Stimulated activated CD4-positive, alpha-beta T cell treated with anti-CD3 and anti-CD28 coated beads, Interleukin-12 subunit alpha, Interleukin-12 subunit beta, amount 100 ng/mL, for 24 hours (primary cell): ENCODE results near the gene ANKZF1.

Experiments used
- DNase-seq, 2 experiments: peaks; one replicate each; pipeline ENCODE4 v3.0.0-alpha.2; 2020; ENCODE audit warnings: low read depth in 2 of 2

ANKZF1 gene

DNA sequence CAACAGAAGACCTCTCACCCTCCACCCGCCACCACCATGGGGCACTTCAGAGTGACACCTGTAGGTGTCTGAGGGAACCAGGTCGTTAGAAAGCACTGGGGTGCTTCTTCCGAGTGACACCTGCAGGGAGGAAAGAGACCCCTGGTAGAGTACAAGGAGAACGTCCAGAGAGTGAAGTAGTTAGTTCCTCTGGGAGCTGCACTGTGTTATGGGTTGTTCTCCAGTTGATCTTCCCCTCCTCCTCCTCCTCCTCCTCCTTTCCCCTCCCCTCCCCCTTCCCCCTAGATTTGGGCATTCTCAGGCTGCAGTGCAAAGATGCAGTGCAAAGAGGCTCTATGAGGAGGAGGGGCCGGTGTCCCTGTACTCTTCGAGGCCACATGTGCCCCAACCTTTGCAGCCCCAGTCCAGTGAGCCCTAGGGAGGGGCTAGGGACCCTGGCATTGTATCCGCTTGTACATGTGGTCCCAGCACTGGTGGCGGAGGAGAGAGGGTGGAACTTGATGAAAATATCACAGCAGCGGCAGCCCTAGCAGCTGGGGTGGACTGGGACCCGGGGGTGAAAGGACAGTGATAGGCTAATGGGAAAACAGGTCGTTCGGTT, 50.4 kb downstream of the ANKZF1 start:
- DNase-seq: no peak

DNA sequence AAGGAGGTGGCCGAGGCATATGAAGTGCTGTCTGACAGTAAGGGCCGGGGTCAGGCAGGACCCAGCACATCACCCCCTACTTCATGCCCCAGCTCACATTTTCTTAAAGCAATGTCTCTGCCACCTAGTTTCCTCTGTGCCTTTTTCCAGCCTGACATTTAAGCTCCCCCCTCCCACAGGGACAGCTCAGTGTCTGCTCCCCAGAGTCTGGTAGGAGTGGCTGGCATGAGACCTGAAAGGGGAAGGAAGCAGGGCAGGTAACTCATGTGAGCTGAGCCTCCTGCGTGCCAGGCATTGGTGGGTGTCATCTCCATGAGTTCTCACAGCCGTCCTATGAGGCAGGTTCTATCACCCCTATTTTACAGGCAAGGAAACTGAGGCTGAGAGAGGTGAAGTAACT, 51.0 kb downstream of the ANKZF1 start:
- DNase-seq: no peak

DNA sequence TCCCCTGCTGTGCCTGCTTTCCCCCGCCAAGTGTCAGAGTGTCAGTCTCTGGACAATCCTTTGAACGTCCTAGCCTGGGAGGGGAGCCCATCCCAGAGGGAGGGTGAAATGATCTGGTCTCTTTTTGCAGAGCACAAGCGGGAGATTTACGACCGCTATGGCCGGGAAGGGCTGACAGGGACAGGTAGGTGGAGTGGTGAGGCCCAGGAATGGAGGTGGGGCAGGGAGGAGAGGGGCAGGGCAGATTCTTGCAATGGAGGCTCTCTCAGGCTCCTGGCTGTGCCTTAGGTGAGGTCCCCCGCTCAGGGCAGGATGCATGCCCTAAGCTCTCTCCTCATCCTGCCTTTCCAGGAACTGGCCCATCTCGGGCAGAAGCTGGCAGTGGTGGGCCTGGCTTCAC, 52.0 kb downstream of the ANKZF1 start:
- DNase-seq: no peak

DNA sequence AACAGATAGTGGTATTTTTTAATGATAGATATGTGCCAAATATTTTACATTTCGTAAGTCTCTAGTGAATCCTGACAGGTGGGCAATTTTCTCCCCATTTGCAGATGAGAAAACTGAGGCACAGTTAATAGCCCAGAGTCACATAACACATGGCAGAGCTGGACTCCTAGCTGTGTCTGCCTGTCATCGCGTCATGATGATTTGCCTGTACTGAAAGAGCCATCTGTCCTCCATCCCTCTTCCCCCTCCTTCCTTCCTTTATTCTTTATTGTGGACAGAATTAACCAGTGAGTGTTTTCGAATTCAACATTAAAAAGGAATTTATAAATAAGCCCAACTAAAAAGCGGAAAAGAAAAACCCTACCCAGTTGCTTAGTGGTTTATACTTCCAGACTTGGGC, 52.8 kb downstream of the ANKZF1 start:
- no peak for DNase-seq

DNA sequence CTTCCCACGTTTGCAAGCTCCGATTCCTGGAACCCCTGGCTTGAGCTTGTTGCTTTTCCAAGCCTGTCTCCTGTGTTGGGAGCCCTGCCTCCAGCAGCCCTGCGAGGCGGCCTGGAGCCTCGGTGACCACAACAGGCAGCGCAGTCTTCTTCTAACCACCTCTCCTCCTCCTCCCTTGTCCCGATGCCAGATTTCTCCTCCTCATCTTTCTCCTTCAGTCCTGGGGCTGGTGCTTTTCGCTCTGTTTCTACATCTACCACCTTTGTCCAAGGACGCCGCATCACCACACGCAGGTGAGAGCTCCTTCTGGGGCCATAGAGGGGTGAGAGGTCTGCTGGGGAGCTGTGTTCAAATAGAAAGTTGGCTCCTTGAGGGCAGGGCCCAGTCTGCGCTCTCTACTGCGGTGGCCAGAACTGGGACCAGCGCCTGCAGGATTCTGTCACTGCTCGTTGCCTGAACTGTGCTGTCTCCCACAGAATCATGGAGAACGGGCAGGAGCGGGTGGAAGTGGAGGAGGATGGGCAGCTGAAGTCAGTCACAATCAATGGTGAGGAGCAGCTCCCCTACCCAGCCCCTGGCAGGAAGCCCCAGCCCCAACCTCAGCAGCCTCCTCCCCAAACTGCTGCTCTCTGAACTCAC, 53.5 kb downstream of the ANKZF1 start:
- DNase-seq: no peak

DNA sequence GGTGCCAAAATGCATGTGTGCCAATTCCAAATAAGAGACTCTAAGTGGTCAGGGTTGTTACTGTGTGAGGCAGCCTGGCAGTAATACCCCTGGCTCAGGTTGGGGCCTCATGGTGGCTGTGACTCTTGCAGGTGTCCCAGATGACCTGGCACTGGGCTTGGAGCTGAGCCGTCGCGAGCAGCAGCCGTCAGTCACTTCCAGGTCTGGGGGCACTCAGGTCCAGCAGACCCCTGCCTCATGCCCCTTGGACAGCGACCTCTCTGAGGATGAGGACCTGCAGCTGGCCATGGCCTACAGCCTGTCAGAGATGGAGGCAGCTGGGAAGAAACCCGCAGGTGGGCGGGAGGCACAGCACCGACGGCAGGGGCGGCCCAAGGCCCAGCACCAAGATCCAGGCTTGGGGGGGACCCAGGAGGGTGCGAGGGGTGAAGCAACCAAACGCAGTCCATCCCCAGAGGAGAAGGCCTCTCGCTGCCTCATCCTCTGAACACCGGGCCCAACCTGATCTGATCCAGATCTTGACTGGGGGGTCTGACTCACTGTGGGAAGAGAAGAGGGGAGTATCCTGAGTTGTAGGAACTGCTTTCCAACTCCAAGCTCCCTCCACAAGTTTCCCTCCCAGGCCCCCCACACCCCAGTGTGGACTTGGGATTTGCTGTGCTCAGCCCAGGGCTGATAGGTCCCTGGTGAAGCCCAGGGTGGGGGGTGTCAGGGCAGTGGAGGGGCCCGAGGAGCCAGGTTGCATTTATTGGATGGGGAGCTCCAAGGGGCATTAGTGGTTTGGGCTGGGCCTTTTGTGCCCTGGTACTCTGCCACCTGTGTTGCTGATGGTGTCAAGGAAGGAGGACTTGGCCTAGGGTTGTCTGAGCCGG, 55.1 kb downstream of the ANKZF1 start:
- DNase-seq: no peak

DNA sequence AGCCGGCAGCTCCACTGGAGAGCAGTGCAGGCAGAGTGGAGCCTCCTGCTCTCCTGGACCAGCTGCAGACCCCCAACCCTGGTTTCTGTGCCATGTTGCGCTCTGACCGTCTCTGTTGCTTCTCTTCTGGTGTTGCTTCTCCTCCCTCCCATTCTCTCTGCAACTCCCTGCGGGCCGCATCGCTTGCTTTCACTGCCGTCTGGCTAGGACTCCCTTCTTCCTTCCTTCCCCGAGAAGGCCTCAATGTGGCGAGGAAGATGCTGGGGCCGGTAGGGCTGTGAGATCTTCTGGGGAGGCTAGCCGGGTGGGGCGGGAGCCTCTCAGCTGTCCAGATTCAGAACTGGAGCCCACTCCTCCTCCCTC, 55.7 kb downstream of the ANKZF1 start:
- DNase-seq: no peak

DNA sequence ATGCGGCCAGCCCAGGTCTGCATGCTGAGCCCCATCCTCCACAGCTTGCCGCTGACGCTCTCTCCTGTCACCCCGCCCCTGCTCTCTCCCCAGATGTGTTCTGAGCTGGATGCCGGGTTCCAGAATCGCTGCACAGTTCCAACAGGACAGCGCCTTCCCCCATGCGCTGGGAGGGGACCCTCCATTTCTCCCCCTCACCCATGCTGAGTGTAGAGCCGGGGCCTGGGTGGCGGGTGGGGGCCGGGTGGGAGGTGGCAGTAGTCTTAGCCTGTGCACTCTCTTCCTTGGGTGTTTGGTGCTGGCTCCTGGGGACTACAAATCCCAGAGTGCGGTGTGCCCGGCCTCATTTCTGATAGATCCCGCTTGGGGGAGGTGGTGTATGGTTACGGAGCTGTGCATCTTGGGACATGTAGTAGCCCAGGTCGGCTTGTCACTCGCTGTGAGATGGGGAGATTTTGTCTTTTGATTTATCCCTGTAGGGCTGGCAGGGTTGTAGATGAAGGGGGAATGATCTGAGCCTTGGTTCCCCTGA, 56.4 kb downstream of the ANKZF1 start:
- DNase-seq: no peak
